ENCODE data around the gene ELOVL7. TPM values are rescaled to one million over a fixed set of nuclear protein-coding genes. Genes with fewer than 3 reads are reported as not detected.

ELOVL7 gene
- total and polyA plus RNA-seq, 4 donors: 0.21 to 2.3 (median 0.76) TPM

DNA sequence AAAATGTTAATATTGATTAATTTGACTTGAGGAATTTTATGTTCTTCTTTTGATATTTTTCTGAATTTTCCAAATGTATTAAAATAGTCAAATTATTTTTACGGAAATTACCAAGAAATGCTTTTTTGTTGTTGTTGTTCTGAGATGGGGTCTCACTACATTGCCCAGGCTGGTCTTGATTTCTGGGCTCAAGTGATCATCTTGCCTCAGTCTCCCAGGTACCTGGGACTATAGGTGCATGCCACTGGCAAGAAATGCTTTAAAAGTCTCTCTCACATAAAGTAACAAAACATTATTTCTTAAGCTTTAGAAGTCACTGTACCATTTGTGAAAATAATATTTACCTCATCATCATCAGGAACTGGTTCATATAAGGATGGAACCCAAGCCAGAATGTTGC is 43.0 kb upstream of the ELOVL7 start:
- H3K9me3 ChIP-seq (ENCODE audit: control insufficient read depth in 4 of 4, low read length in 3 of 4): no peaks in the 10 kb centered on the region
- H3K27ac ChIP-seq (ENCODE audit: low read depth in 1 of 2, low read length in 2 of 2): no peak overlapping the region
- H3K36me3 ChIP-seq (ENCODE audit: control insufficient read depth in 4 of 4, insufficient read depth in 3 of 4, low read depth in 1 of 4, low read length in 3 of 4): peaks cover 0 to 2% (median under 1%) of the 10 kb centered on the region in 4 donors
- H3K4me3 ChIP-seq (ENCODE audit: low read depth in 1 of 3, low read length in 3 of 3): no peak overlapping the region
- H3K4me1 ChIP-seq (ENCODE audit: control insufficient read depth in 4 of 4, insufficient read depth in 4 of 4, low read length in 3 of 4): no peaks in the 10 kb centered on the region
- H3K9ac ChIP-seq (ENCODE audit: low read depth in 1 of 2, low read length in 2 of 2): no peak overlapping the region
- no peaks in the 10 kb centered on the region for H3K27me3 ChIP-seq (ENCODE audit: control insufficient read depth in 4 of 4, insufficient read depth in 4 of 4, low read length in 3 of 4)
- TF ChIP-seq RXRA (IDR thresholded peaks at IDR 0.05) (no peak), HNF4A (conservative IDR thresholded peaks at IDR 0.05) (no peak)
- 98% methylated on average over 1 of the region's 1 CpG for WGBS
- no peak for DNase-seq (ENCODE audit: low spot score)

DNA sequence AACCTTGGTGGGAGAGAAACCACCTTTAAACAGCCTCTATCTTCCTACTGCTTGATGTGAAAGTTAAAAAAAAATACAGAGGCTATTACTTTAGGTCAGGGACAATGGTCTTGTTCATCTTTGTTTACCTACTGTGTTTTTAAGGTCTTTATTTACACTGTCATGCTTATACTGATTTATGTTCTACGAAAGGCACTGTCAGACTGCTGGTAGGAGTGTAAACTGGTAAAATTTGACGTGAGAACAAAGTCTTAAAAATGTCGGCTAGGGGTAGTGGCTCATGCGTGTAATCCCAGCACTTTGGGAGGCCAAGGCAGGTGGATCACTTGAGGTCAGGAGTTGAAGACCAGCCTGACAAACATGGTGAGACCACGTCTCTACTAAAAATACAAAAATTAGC is 42.1 kb upstream of the ELOVL7 start:
- 90% methylated on average over 5 of the region's 5 CpGs for WGBS
- Histone ChIP-seq H3K9ac (ENCODE audit: low read depth in 1 of 2, low read length in 2 of 2) (no peak overlapping the region), H3K4me3 (ENCODE audit: low read depth in 1 of 3, low read length in 3 of 3) (no peak overlapping the region), H3K27ac (ENCODE audit: low read depth in 1 of 2, low read length in 2 of 2) (no peak overlapping the region), H3K27me3 (ENCODE audit: control insufficient read depth in 4 of 4, insufficient read depth in 4 of 4, low read length in 3 of 4) (no peaks in the 10 kb centered on the region), H3K4me1 (ENCODE audit: control insufficient read depth in 4 of 4, insufficient read depth in 4 of 4, low read length in 3 of 4) (no peaks in the 10 kb centered on the region), H3K9me3 (ENCODE audit: control insufficient read depth in 4 of 4, low read length in 3 of 4) (no peaks in the 10 kb centered on the region), H3K36me3 (ENCODE audit: control insufficient read depth in 4 of 4, insufficient read depth in 3 of 4, low read depth in 1 of 4, low read length in 3 of 4) (peaks cover 0 to 2% (median under 1%) of the 10 kb centered on the region in 4 donors)
- DNase-seq (ENCODE audit: low spot score): no peak
- TF ChIP-seq RXRA (IDR thresholded peaks at IDR 0.05): no peak
- no peak for TF ChIP-seq TAF1 (conservative IDR thresholded peaks at IDR 0.05)
- TF ChIP-seq HNF4A (conservative IDR thresholded peaks at IDR 0.05): no peak
- no peak for TF ChIP-seq MAX (IDR thresholded peaks at IDR 0.05)
- TF ChIP-seq, protein P1, sequence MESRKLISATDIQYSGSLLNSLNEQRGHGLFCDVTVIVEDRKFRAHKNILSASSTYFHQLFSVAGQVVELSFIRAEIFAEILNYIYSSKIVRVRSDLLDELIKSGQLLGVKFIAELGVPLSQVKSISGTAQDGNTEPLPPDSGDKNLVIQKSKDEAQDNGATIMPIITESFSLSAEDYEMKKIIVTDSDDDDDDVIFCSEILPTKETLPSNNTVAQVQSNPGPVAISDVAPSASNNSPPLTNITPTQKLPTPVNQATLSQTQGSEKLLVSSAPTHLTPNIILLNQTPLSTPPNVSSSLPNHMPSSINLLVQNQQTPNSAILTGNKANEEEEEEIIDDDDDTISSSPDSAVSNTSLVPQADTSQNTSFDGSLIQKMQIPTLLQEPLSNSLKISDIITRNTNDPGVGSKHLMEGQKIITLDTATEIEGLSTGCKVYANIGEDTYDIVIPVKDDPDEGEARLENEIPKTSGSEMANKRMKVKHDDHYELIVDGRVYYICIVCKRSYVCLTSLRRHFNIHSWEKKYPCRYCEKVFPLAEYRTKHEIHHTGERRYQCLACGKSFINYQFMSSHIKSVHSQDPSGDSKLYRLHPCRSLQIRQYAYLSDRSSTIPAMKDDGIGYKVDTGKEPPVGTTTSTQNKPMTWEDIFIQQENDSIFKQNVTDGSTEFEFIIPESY (IDR thresholded peaks at IDR 0.05): no peak
- no peak for TF ChIP-seq RAD21 (IDR thresholded peaks at IDR 0.05)
- TF ChIP-seq EGR1 (IDR thresholded peaks at IDR 0.05; ENCODE audit: low read depth in 2 of 2): no peak
- no peak for TF ChIP-seq JUND (IDR thresholded peaks at IDR 0.05)
- no peak for TF ChIP-seq YY1 (IDR thresholded peaks at IDR 0.05)
- TF ChIP-seq, protein P2, sequence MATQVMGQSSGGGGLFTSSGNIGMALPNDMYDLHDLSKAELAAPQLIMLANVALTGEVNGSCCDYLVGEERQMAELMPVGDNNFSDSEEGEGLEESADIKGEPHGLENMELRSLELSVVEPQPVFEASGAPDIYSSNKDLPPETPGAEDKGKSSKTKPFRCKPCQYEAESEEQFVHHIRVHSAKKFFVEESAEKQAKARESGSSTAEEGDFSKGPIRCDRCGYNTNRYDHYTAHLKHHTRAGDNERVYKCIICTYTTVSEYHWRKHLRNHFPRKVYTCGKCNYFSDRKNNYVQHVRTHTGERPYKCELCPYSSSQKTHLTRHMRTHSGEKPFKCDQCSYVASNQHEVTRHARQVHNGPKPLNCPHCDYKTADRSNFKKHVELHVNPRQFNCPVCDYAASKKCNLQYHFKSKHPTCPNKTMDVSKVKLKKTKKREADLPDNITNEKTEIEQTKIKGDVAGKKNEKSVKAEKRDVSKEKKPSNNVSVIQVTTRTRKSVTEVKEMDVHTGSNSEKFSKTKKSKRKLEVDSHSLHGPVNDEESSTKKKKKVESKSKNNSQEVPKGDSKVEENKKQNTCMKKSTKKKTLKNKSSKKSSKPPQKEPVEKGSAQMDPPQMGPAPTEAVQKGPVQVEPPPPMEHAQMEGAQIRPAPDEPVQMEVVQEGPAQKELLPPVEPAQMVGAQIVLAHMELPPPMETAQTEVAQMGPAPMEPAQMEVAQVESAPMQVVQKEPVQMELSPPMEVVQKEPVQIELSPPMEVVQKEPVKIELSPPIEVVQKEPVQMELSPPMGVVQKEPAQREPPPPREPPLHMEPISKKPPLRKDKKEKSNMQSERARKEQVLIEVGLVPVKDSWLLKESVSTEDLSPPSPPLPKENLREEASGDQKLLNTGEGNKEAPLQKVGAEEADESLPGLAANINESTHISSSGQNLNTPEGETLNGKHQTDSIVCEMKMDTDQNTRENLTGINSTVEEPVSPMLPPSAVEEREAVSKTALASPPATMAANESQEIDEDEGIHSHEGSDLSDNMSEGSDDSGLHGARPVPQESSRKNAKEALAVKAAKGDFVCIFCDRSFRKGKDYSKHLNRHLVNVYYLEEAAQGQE (IDR thresholded peaks at IDR 0.05): no peak
- no peak for TF ChIP-seq FOXA2 (IDR thresholded peaks at IDR 0.05)
- TF ChIP-seq GABPA (IDR thresholded peaks at IDR 0.05 in 1 of 2, conservative IDR thresholded peaks at IDR 0.05 in 1 of 2): no peak
- TF ChIP-seq HNF4G (IDR thresholded peaks at IDR 0.05): no peak
- TF ChIP-seq SP1 (IDR thresholded peaks at IDR 0.05): no peak
- no peak for TF ChIP-seq CTCF (IDR thresholded peaks at IDR 0.05; ENCODE audit: low read depth, low read length, missing input control)
- TF ChIP-seq NR2F2 (IDR thresholded peaks at IDR 0.05): no peak
- TF ChIP-seq FOXA1 (IDR thresholded peaks at IDR 0.05): no peak
- no peak for TF ChIP-seq ATF3 (IDR thresholded peaks at IDR 0.05)
